K562 (cell line): Measurements from ENCODE around the gene MMP12. TPM values are rescaled to one million over a fixed set of nuclear protein-coding genes. Genes with fewer than 3 reads are reported as not detected.

ENCODE experiments used
- ATAC-seq: fragments of 200-7000 bp; cut with Tn5 transposase; 3 replicates; pipeline ENCODE4 v1.9.1; 2020; ENCODE audit warnings: moderate library complexity
- BruUV-seq: library from RNA; stranded (reverse); fragments of 400-500 nt; replicated peaks from 2 replicates; lab custom pipeline; 2021; lab: Mats Ljungman, UMichigan
- CTCF ChIA-PET: fragments of 300-600 bp; formaldehyde crosslinking; extraction: SDS; loops from one replicate; lab custom pipeline; 2021; ENCODE audit warnings: low intra/inter-chr PET ratio; lab: Yijun Ruan, JAX
- POLR2A ChIA-PET: fragments of 300-600, 350-650 bp; sonication (Branson Sonifier 250); formaldehyde crosslinking; extraction: SDS; loops from one replicate; lab custom pipeline; 2021; ENCODE audit warnings: antibody characterized with exemption, inconsistent platforms; lab: Yijun Ruan, JAX
- DNase-seq, 4 experiments: peaks; one replicate each; pipeline versions ENCODE4 v3.0.0 to v3.0.0-alpha.2; 2011 to 2018; ENCODE audit warnings: low spot score in 3 of 4, mixed read lengths in 3 of 4; ENCODE audit errors: extremely low read depth in 1 of 4
- FAIRE-seq: peaks from 2 replicates; lab custom pipeline; 2011; peaks lifted over from hg19 to GRCh38; lab: Jason Lieb, UNC
- H2AFZ ChIP-seq: 2 replicates; pipeline ENCODE4 v1.6.0; 2011; ENCODE audit warnings: low read depth, low read length, control low read depth, inconsistent platforms
- H3K27ac ChIP-seq: fragments of 200-600 bp; 3 replicates; pipeline ENCODE4 v1.8.0; 2011; ENCODE audit warnings: low read depth, mild to moderate bottlenecking, control low read depth, inconsistent platforms, low read length, moderate library complexity, mixed read lengths; ENCODE audit errors: extremely low read depth
- H3K27me3 ChIP-seq, 2 experiments: fragments of 300-600 bp in 1 of 2; 2 replicates in 1 of 2; 3 replicates in 1 of 2; pipeline versions ENCODE4 v1.6.0 to v1.8.0; 2011; ENCODE audit warnings: inconsistent platforms in 2 of 2, low read length in 2 of 2, mild to moderate bottlenecking in 1 of 2, mixed read lengths in 1 of 2, moderate library complexity in 1 of 2; ENCODE audit not compliant: control insufficient read depth in 2 of 2, insufficient read depth in 2 of 2
- H3K36me3 ChIP-seq: fragments of 300-600 bp; 3 replicates; pipeline ENCODE4 v1.8.0; 2011; ENCODE audit warnings: mild to moderate bottlenecking, low read length, inconsistent platforms; ENCODE audit not compliant: control insufficient read depth, insufficient read depth
- H3K4me1 ChIP-seq, 2 experiments: fragments of 200-600 bp in 1 of 2; replicated peaks in 1 of 2; 2 replicates in 1 of 2; 3 replicates in 1 of 2; pipeline versions ENCODE4 v1.5.1 to v1.8.0; 2011; ENCODE audit warnings: inconsistent platforms in 2 of 2, low read length in 2 of 2, mild to moderate bottlenecking in 1 of 2, mixed read lengths in 1 of 2, moderate library complexity in 1 of 2; ENCODE audit not compliant: control insufficient read depth in 2 of 2, insufficient read depth in 2 of 2
- H3K4me2 ChIP-seq: 2 replicates; pipeline ENCODE4 v1.6.1; 2011; ENCODE audit warnings: low read length, control low read depth, inconsistent platforms, mixed read lengths; ENCODE audit not compliant: insufficient read depth
- H3K4me3 ChIP-seq: fragments of 200-600 bp; sonication (generic), shearing (Covaris generic); 2 replicates; pipeline ENCODE4 v1.5.1; 2016; ENCODE audit warnings: control low read depth, inconsistent platforms
- H3K79me2 ChIP-seq: fragments of 200-600 bp; 3 replicates; pipeline ENCODE4 v1.8.0; 2011; ENCODE audit warnings: low read length, inconsistent platforms; ENCODE audit not compliant: control insufficient read depth, insufficient read depth
- H3K9ac ChIP-seq, 2 experiments: 2 replicates each; pipeline versions ENCODE4 v1.6.0 to v1.6.1; 2011; ENCODE audit warnings: low read depth in 2 of 2, low read length in 2 of 2, control low read depth in 1 of 2, inconsistent platforms in 1 of 2, mild to moderate bottlenecking in 1 of 2, mixed read lengths in 1 of 2; ENCODE audit not compliant: insufficient read depth in 1 of 2
- H3K9me1 ChIP-seq: one replicate; pipeline ENCODE4 v1.6.0; 2011; ENCODE audit warnings: inconsistent platforms, mild to moderate bottlenecking, low read length, moderate library complexity; ENCODE audit not compliant: control insufficient read depth, insufficient read depth
- H3K9me3 ChIP-seq: replicated peaks from 2 replicates; pipeline ENCODE4 v1.5.1; 2011; ENCODE audit warnings: low read depth, low read length, inconsistent platforms; ENCODE audit not compliant: control insufficient read depth, insufficient read depth
- H4K20me1 ChIP-seq: replicated peaks from 2 replicates; pipeline ENCODE4 v1.6.1; 2011; ENCODE audit warnings: low read length, inconsistent platforms, mixed read lengths; ENCODE audit not compliant: control insufficient read depth, insufficient read depth
- IRF1 ChIP-seq: sonication (generic); formaldehyde crosslinking; IDR thresholded peaks from 2 replicates; pipeline ENCODE4 v1.8.0; 2022; ENCODE audit warnings: missing genetic modification reagents, mild to moderate bottlenecking, borderline replicate concordance
- MAX ChIP-seq: sonication (generic); formaldehyde crosslinking; IDR thresholded peaks from 2 replicates; pipeline ENCODE4 v1.9.0; 2022; ENCODE audit warnings: mild to moderate bottlenecking, missing genetic modification reagents
- MXI1 ChIP-seq: IDR thresholded peaks from 2 replicates; pipeline ENCODE4 v1.6.1; 2011; ENCODE audit warnings: low read depth, mild to moderate bottlenecking, improper control_type of control experiment, low read length
- NCOA1 ChIP-seq: fragments of 450-650 bp; IDR thresholded peaks from 2 replicates; pipeline ENCODE4 v1.6.1; 2016; ENCODE audit warnings: low read depth
- PRMT5 ChIP-seq: sonication (generic); formaldehyde crosslinking; IDR thresholded peaks from 2 replicates; pipeline ENCODE4 v1.5.0; 2020; ENCODE audit warnings: missing genetic modification reagents
- PTBP1 ChIP-seq: fragments of 200-400 bp; formaldehyde crosslinking; IDR thresholded peaks from 2 replicates; pipeline ENCODE4 v1.6.1; 2017; ENCODE audit warnings: low read depth, low read length
- XRCC5 ChIP-seq: fragments of 200-400 bp; formaldehyde crosslinking; IDR thresholded peaks from 2 replicates; pipeline ENCODE4 v1.6.1; 2017; ENCODE audit warnings: low read depth, mild to moderate bottlenecking, low read length
- ZNF586 ChIP-seq: fragments of 450-650 bp; formaldehyde crosslinking; conservative IDR thresholded peaks from 2 replicates; pipeline ENCODE4 v1.4.0; 2020; ENCODE audit warnings: mild to moderate bottlenecking, moderate library complexity
- WGBS: fragments of 100-300 bp; shearing (Covaris generic); methylation state at CpG from one replicate; pipeline ENCODE4 v1.1.6; 2016; ENCODE audit warnings: low coverage, mixed read lengths; ENCODE audit not compliant: insufficient coverage; ENCODE audit errors: missing lambda C conversion rate; 5-methylcytosine and 5-hydroxymethylcytosine counted together
- in situ Hi-C: fragments of 300-500 bp; cut with MboI; formaldehyde crosslinking; loops from 4 replicates; pipeline ENCODE4 v1.15.0; 2018; ENCODE audit warnings: inconsistent platforms, mixed read lengths
- intact Hi-C: fragments of 100-400 bp; cut with micrococcal nuclease; formaldehyde crosslinking; loops from 2 replicates; pipeline ENCODE4 v1.14.2; 2022
- polyA plus RNA-seq, 8 experiments: library from polyadenylated mRNA; depleted of rRNA in 4 of 8; stranded (reverse) in 5 of 8; unstranded in 3 of 8; fragments of >200 nt; fragmentation: Nextera tagmentation in 2 of 8; fragmentation: Illumina TruSeq in 1 of 8; extraction: Ambion mirVana in 2 of 8; extraction: Trizol in 1 of 8; gene quantifications; 2 replicates each; pipeline versions ENCODE4 v1.2.1 to v1.2.3, GENCODE V29; 2011 to 2014; ENCODE audit warnings: inconsistent platforms in 1 of 8, missing spikeins in 1 of 8
- total RNA-seq, 7 experiments: library from RNA; depleted of rRNA in 6 of 7; stranded (reverse); fragments of >200 nt in 6 of 7; fragmentation: Illumina TruSeq in 2 of 7; extraction: Trizol in 2 of 7; gene quantifications; 2 replicates each; pipeline versions ENCODE4 v1.2.1 to v1.2.3, GENCODE V29; 2011 to 2021; ENCODE audit warnings: low replicate concordance in 1 of 7
- TF ChIP-seq, protein P1 (sequence below): fragments of 450-650 bp; formaldehyde crosslinking; IDR thresholded peaks from 2 replicates; pipeline ENCODE4 v1.4.0; 2020; ENCODE audit warnings: mild to moderate bottlenecking, moderate library complexity

The MMP12 gene
- total and polyA plus RNA-seq, 9 of the 15 experiments (the other 6 are each of a cell fraction or from before 2014, with no cell fraction given) = not detected

GRCh38 chr11:102819491-102819890 is 55.3 kb downstream of the MMP12 start:
- Histone ChIP-seq H3K27ac (no peak overlapping the region), H3K36me3 (no peaks in the 10 kb centered on the region), H3K9me1 (no peaks in the 10 kb centered on the region), H3K4me3 (no peak overlapping the region), H3K27me3 (no peaks in the 10 kb centered on the region)
- ChIA-PET POLR2A (no interaction called here), CTCF (no interaction called here)
- in situ Hi-C loops = no loop called here
- BruUV-seq = no TSS peak
- TF ChIP-seq MAX (CRISPR knock-in tag) = no peak
- no peak for TF ChIP-seq MXI1
- TF ChIP-seq PRMT5 (CRISPR knock-in tag) = no peak
- TF ChIP-seq PTBP1 = no peak
- no peak for TF ChIP-seq XRCC5
- TF ChIP-seq ZNF586 = no peak
- no peak for TF ChIP-seq IRF1 (CRISPR knock-in tag)
- TF ChIP-seq, protein P1, sequence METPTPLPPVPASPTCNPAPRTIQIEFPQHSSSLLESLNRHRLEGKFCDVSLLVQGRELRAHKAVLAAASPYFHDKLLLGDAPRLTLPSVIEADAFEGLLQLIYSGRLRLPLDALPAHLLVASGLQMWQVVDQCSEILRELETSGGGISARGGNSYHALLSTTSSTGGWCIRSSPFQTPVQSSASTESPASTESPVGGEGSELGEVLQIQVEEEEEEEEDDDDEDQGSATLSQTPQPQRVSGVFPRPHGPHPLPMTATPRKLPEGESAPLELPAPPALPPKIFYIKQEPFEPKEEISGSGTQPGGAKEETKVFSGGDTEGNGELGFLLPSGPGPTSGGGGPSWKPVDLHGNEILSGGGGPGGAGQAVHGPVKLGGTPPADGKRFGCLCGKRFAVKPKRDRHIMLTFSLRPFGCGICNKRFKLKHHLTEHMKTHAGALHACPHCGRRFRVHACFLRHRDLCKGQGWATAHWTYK = no peak
- no peak for TF ChIP-seq NCOA1
- TF ChIP-seq, all 486 proteins: peak for 0
- intact Hi-C loops = no loop called here
- H3K9me3 ChIP-seq = no peaks in the 10 kb centered on the region
- no peaks in the 10 kb centered on the region for H3K4me1 ChIP-seq
- DNase-seq = no peak
- no peak overlapping the region for H2AFZ ChIP-seq
- ATAC-seq = no peak
- H3K4me2 ChIP-seq = no peak overlapping the region
- WGBS = 0% methylated on average over 3 of the region's 6 CpGs
- no peak for FAIRE-seq
- no peaks in the 10 kb centered on the region for H3K79me2 ChIP-seq
- no peaks in the 10 kb centered on the region for H4K20me1 ChIP-seq
- no peak overlapping the region for H3K9ac ChIP-seq
